Effector memory CD8-positive, alpha-beta T cell (primary cell): Measurements from ENCODE around the gene ANKS1B.

Source experiments
- ATAC-seq: fragments of 150-1000 bp; cut with Tn5 transposase; replicated peaks from 2 replicates; pipeline ENCODE4 v1.10.0; 2021; ENCODE audit warnings: mild to moderate bottlenecking, moderate library complexity
- DNase-seq, 3 experiments: peaks; one replicate each; pipeline ENCODE4 v3.0.0; 2021
- H3K27ac Mint-ChIP-seq, 2 donors: one replicate each; pipeline ENCODE4 v1.8.0; 2022; ENCODE audit warnings: mild to moderate bottlenecking in 2 of 2, mixed read lengths in 2 of 2, moderate library complexity in 2 of 2
- H3K27me3 Mint-ChIP-seq, 2 donors: one replicate each; pipeline ENCODE4 v1.8.0; 2022; ENCODE audit warnings: mixed read lengths in 2 of 2
- H3K36me3 Mint-ChIP-seq: one replicate; pipeline ENCODE4 v1.8.0; 2022; ENCODE audit warnings: mild to moderate bottlenecking, moderate library complexity, mixed read lengths; ENCODE audit not compliant: insufficient read depth
- H3K4me1 Mint-ChIP-seq, 2 donors: one replicate each; pipeline ENCODE4 v1.8.0; 2022; ENCODE audit warnings: low read depth in 2 of 2, mixed read lengths in 2 of 2
- H3K4me3 Mint-ChIP-seq, 2 donors: one replicate each; pipeline ENCODE4 v1.8.0; 2022; ENCODE audit warnings: mild to moderate bottlenecking in 2 of 2, mixed read lengths in 2 of 2, moderate library complexity in 2 of 2
- H3K9me3 Mint-ChIP-seq, 2 donors: one replicate each; pipeline ENCODE4 v1.8.0; 2022; ENCODE audit warnings: mixed read lengths in 2 of 2

ANKS1B gene

DNA sequence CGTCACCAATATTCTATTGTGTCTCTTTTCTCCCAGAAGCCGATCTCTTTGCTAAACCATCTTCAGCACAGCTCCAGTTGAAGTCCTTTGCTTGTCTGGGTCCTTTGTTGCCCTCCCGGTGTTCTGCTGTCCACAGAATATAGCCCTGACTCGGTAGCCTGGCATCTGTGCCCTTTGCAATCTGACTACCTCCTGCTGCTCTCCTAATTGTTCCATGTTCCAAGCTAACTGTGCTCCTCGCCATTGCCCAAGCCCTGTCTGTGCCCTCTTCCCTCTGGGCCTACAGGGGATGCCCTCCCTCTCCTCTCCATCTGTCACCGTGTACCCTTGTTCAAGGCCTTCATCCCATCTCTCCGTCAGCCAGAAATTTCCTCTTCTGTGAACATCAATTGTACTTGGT is 1033.3 kb downstream of the ANKS1B start:
- ATAC-seq (no peak), DNase-seq (no peak)
- Mint-ChIP-seq H3K36me3 (no peaks in the 10 kb centered on the region), H3K4me3 (no peak overlapping the region), H3K9me3 (no peaks in the 10 kb centered on the region), H3K27ac (no peak overlapping the region), H3K27me3 (peaks cover 0 to 5% of the 10 kb centered on the region in 2 donors), H3K4me1 (no peaks in the 10 kb centered on the region)

DNA sequence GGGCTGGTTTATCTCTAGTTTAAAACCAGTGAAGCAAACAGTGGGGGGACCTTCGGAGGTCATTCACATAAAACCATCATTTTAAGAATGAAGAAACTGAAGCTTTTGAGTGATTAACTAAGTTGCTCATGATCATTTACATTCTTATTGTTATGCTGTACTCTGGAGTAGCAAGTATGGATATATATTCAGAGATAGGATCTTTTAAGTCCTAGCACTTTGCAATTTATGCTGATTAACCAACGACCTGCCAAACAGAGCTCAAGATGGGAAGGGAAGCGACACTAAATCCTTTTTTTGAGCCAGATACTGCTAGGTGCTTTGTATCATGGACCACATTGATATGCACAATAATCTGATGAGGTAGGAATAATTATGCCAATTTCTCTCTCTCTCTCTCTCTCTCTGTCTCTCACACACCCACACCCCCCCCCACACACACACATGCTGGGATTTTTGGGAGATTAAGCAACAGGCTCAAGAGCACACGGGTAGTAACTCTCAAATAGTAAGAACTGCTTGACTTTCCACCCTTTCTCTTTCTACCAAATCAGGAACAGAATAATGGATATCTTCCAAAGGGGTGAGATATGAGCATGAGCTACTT is 1036.3 kb downstream of the ANKS1B start:
- ATAC-seq (no peak), DNase-seq (no peak)
- Mint-ChIP-seq H3K27me3 (no peaks in the 10 kb centered on the region), H3K4me1 (no peaks in the 10 kb centered on the region), H3K9me3 (no peaks in the 10 kb centered on the region), H3K27ac (no peak overlapping the region), H3K36me3 (no peaks in the 10 kb centered on the region), H3K4me3 (no peak overlapping the region)

DNA sequence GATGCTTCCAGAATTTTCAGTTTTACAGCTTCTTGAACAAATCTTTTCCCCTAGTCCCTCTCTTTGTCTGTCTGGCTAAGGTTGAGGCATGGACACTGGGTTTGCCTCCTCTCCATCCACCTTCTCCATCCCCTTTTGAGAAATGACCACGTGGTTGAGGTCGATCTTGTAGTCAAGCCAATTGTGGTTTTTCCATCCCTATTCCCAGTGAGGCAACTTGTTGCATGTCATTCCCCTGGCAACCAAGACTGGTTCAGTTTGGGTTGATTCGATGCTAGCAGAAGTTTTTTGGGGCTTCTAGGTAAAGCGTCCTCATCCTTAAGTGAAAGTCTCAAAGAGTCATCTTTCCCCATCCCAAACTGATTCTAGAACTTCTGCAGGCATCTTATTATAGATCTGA is 1038.9 kb downstream of the ANKS1B start:
- H3K4me1 Mint-ChIP-seq = no peaks in the 10 kb centered on the region
- ATAC-seq (no peak), DNase-seq (no peak)
- H3K27me3 Mint-ChIP-seq = no peaks in the 10 kb centered on the region
- no peak overlapping the region for H3K27ac Mint-ChIP-seq
- no peak overlapping the region for H3K4me3 Mint-ChIP-seq
- no peaks in the 10 kb centered on the region for H3K9me3 Mint-ChIP-seq
- H3K36me3 Mint-ChIP-seq = no peaks in the 10 kb centered on the region

DNA sequence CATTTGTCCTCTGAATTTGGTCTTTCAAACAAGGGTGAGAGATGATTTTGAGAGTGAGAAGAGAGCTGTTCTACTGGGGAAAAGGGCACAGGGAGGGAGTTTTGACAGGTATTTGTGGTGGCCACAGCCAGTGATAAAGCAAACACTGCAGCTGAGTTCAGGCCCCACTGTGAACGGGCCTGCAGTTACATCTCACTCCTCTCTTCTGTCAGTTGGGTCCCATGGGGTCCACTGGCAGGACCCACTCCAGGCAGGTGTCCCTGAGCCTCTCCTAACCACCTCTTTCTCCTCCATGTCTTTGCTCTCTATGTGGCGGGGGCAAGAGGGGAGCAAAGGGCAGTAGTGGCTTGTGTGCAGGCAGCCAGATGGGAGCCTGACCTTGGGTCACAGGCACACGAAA is 1044.8 kb downstream of the ANKS1B start:
- no peak overlapping the region for H3K27ac Mint-ChIP-seq
- no peak overlapping the region for H3K4me3 Mint-ChIP-seq
- ATAC-seq (no peak), DNase-seq (no peak)
- peaks cover 9 to 22% of the 10 kb centered on the region in 2 donors for H3K27me3 Mint-ChIP-seq
- H3K36me3 Mint-ChIP-seq = no peaks in the 10 kb centered on the region
- H3K9me3 Mint-ChIP-seq = no peaks in the 10 kb centered on the region
- H3K4me1 Mint-ChIP-seq = no peaks in the 10 kb centered on the region

DNA sequence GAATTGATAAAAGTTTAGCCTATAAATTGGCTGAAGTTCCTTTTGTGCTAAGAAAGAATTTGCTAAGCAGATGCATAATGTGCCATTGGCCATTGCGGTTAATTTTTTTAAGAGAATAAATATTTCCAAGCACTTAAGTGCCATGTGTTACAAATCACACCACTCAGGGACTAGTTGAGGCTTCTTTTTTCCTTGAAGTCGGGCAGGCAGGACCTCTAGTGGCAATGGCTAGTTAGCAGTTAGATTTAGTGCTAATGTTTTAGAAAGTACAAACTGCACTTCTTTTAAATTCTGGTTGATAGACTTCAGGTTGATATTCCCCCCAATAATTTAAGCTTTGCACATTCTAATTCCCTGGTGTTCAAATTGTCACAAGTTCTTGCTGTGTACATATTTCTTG is 1045.4 kb downstream of the ANKS1B start:
- Mint-ChIP-seq H3K36me3 (no peaks in the 10 kb centered on the region), H3K4me1 (no peaks in the 10 kb centered on the region), H3K27ac (no peak overlapping the region), H3K4me3 (no peak overlapping the region), H3K9me3 (no peaks in the 10 kb centered on the region), H3K27me3 (peaks cover 9 to 22% of the 10 kb centered on the region in 2 donors)
- DNase-seq (no peak), ATAC-seq (no peak)

DNA sequence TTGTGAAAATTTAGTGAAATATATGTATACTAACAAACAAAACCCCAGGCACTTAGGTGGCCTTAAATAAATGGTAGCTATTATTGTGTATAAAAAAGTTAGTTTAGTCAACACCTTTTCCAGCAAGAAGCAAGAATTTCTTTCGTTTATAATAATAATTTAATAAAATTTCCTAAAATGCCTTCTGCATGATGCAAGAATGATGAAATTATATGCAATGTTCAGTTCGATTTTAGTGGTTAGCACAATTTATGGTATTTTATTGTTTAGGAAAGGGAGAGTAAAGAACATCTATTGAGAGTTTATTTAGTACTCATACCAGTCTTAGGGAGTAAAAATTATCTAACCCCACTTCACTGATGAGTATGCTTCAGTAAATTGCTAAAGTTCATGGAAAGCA is 1048.9 kb downstream of the ANKS1B start:
- H3K4me1 Mint-ChIP-seq = no peaks in the 10 kb centered on the region
- no peaks in the 10 kb centered on the region for H3K36me3 Mint-ChIP-seq
- no peaks in the 10 kb centered on the region for H3K9me3 Mint-ChIP-seq
- no peak overlapping the region for H3K4me3 Mint-ChIP-seq
- peaks cover 9 to 22% of the 10 kb centered on the region in 2 donors for H3K27me3 Mint-ChIP-seq
- ATAC-seq = no peak
- no peak for DNase-seq
- no peak overlapping the region for H3K27ac Mint-ChIP-seq

DNA sequence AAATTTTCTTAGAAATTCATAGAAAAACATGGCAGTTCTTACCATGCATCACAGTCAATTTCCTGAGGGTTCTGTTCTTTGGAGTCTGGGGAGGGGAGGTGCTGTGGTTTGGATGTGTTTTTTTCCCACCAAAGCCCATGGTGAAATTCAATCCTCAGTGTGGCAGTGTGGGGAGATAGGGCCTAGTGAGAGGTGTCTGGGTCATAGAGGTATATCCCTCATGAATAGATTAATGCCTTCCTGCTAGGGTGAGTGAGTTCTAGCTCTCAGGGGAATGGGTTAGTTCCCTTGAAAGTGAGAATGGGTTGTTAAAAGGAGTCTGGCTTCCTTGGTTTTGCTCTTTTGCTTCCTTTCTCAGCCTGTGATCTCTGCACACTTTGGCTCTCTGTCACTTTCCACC is 1061.9 kb downstream of the ANKS1B start:
- no peak for ATAC-seq
- Mint-ChIP-seq H3K27me3 (peaks cover 22 to 40% of the 10 kb centered on the region in 2 donors), H3K27ac (no peak overlapping the region), H3K4me1 (no peaks in the 10 kb centered on the region), H3K4me3 (no peak overlapping the region), H3K36me3 (no peaks in the 10 kb centered on the region), H3K9me3 (no peaks in the 10 kb centered on the region)
- DNase-seq = no peak

DNA sequence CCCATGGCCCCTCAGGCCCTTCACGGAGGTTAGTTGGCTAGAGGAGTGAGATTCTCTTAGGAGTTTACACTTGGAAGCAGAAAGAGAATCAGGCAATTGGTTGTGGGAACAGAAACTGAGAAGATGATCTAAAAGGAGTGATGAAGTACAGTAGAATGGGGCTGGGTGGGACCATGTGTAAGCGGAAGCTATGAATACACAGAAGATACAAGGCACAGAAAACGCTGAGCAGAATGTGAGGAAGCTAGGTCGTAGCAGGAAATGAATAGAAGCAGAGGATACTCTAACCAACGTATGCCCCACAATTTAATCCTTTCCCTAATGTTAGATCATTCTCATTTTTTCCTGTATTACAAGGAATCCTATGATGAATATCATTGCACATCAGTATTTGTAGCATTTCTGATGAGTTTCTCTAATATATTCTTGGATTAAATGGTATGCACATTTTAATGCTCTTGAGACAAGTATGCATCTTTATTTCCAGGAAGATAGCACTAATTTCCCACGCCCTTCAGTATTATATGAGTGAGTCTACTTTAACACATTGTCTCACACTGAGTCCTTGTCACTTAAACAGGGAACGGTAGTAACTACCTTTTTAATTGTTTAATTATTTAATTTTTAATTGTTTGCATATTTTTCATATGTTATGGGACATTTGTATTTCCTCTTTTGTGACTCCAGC is 1066.4 kb downstream of the ANKS1B start:
- no peak for ATAC-seq
- Mint-ChIP-seq H3K4me3 (no peak overlapping the region), H3K4me1 (no peaks in the 10 kb centered on the region), H3K27me3 (peaks cover 13 to 15% of the 10 kb centered on the region in 2 donors), H3K36me3 (no peaks in the 10 kb centered on the region), H3K9me3 (no peaks in the 10 kb centered on the region), H3K27ac (no peak overlapping the region)
- DNase-seq = no peak

DNA sequence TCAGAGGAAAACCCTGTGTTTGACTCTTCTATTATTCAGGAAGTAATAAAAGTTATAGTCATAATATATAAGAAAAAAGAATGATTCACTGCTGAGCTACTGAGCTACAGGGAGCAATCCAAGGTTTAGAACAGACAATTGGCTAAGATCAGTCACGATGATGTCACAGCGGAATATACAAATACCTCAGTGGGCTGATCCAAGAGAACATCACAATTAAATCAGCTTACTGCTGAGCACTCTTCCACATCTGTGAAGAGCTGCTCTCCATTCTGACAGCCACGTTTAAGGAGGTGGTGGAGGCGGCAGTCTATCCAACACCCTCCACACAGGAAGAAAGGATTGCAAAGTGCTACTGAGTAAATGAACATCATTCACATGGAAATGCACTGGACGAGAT is 1068.6 kb downstream of the ANKS1B start:
- ATAC-seq (no peak), DNase-seq (no peak)
- Mint-ChIP-seq H3K27me3 (peaks cover 8 to 9% of the 10 kb centered on the region in 2 donors), H3K27ac (no peak overlapping the region), H3K36me3 (no peaks in the 10 kb centered on the region), H3K4me3 (no peak overlapping the region), H3K4me1 (no peaks in the 10 kb centered on the region), H3K9me3 (no peaks in the 10 kb centered on the region)

DNA sequence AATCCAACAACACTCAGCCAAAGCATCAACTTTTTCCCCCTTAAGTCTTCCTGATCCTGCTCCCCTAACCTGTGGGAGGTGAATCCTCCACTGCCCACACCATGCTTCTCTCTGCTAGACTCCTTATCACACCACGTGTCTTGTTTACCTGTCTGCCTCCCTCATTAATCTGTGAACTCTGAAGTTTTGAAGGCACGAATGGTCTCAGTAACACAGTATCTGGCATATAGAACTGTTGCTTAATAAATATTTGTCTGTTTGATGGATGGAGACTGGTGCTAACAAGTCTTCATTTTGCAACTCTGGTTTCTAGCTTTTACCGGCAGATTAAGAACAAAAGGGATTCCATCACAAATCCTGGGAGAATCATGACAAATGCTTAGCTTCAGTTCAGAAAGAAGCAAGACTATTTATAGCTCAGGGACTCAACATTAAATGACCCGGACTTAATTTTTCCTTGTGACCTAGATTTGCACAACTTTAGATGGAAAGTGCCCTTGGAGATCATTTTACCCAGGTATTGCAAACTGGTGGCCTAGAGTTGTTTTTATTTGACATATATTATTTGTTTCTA is 1072.2 kb downstream of the ANKS1B start:
- H3K9me3 Mint-ChIP-seq = no peaks in the 10 kb centered on the region
- no peak for DNase-seq

DNA sequence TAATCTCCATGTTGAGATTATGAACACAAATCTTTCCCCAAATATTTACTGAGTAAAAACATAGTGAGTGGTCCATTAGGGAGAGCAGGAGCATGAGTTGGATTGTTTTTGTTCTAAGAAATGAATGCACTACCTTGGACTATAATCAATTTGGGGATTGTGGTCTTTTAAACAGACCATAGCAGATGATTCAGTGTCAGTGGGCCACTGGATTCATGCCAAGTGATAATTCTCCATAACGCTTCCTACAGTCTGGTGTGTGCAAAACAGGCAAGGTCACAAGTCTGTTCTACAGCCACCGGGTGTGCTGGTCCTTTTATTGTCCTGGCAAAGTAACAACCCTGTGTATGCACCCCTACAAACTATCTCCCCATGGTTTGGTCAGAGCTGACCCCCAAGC is 1073.3 kb downstream of the ANKS1B start:
- Mint-ChIP-seq H3K4me3 (no peak overlapping the region), H3K27ac (no peak overlapping the region), H3K27me3 (peaks cover 1 to 5% of the 10 kb centered on the region in 2 donors), H3K9me3 (no peaks in the 10 kb centered on the region), H3K36me3 (peaks cover 2% of the 10 kb centered on the region), H3K4me1 (no peaks in the 10 kb centered on the region)
- ATAC-seq = no peak
- DNase-seq = no peak

More for the DNA sequence above, 1072.2 kb downstream of the ANKS1B start:
- Mint-ChIP-seq H3K36me3 (peaks cover 2% of the 10 kb centered on the region), H3K27me3 (peaks cover 0 to 5% of the 10 kb centered on the region in 2 donors), H3K27ac (no peak overlapping the region), H3K4me3 (no peak overlapping the region), H3K4me1 (no peaks in the 10 kb centered on the region)
- no peak for ATAC-seq

DNA sequence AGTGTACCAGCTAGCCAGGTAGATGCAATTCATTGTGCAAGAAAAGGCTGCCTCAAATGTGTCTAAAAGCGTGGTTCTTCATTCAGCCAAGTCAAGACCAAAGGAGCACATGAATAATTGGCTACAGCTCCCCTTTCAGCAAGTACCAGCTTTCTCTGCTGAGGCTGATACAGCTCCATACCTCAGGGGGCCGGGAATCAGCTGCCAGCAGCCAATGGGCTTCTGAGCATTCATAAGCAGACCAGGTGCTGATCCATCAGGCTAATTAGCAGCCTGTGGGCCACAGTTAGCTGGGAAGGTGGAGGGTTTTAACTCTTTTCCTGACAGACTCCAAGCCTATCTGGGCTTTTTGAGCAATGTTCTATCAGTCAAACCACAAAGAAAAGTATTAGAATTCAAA is 1075.0 kb downstream of the ANKS1B start:
- peaks cover 2% of the 10 kb centered on the region for H3K36me3 Mint-ChIP-seq
- DNase-seq = no peak
- peaks cover 7 to 10% of the 10 kb centered on the region in 2 donors for H3K27me3 Mint-ChIP-seq

DNA sequence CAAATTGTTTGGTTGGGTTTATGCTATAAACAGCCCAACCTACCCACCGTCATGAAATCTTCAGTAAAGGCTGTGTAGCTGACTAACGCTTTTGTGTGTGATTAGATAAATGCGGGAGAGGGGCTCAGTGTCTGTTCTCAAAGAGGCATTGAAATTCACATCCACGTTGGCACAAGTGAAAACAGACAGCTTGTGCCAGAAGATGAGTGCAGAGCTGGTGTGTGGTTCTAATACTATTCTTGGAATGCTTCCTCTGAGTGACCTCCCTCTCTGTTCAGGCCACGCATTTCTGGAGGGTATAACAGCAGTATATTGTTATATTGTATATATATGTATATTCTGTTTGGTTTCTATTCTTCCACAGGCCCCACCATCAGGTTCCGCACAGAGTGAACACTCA is 1075.9 kb downstream of the ANKS1B start:
- Mint-ChIP-seq H3K27me3 (peaks cover 7 to 10% of the 10 kb centered on the region in 2 donors), H3K27ac (no peak overlapping the region), H3K4me1 (no peaks in the 10 kb centered on the region), H3K36me3 (peaks cover 2% of the 10 kb centered on the region), H3K4me3 (no peak overlapping the region), H3K9me3 (no peaks in the 10 kb centered on the region)
- ATAC-seq (no peak), DNase-seq (no peak)

More for the DNA sequence above, 1075.0 kb downstream of the ANKS1B start:
- Mint-ChIP-seq H3K9me3 (no peaks in the 10 kb centered on the region), H3K4me1 (no peaks in the 10 kb centered on the region), H3K4me3 (no peak overlapping the region), H3K27ac (no peak overlapping the region)
- ATAC-seq = no peak

DNA sequence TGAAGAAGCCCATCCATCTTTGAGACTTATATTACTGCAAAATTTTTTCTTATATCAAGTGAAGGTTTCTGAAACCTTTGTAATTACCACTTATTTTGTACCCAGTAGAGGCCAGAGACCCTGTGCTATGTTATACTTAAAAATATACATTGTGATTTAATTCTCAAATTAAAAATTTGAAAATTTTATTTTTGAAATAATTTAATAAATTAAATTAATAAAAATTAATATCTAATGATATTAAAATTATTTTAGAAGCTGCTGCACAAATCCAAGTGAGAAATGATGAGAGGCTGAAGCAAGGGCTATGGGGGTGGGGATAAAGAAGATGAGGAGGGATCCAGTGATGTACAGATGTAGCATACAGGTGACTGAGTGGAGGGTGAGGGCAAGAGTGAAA is 1080.9 kb downstream of the ANKS1B start:
- Mint-ChIP-seq H3K4me1 (no peaks in the 10 kb centered on the region), H3K4me3 (no peak overlapping the region), H3K27ac (no peak overlapping the region), H3K36me3 (peaks cover 2% of the 10 kb centered on the region), H3K27me3 (peaks cover 6 to 7% of the 10 kb centered on the region in 2 donors), H3K9me3 (no peaks in the 10 kb centered on the region)
- no peak for ATAC-seq
- no peak for DNase-seq
